PC-9 (cell line): ENCODE measurements around the gene CTU2. TPM values are rescaled to one million over a fixed set of nuclear protein-coding genes. Genes with fewer than 3 reads are reported as not detected.

Source experiments
- BruUV-seq: library from RNA; stranded (reverse); fragments of 400-500 nt; replicated peaks from 2 replicates; lab custom pipeline; 2021; lab: Mats Ljungman, UMichigan
- CTCF ChIA-PET: fragments of 300-600 bp; sonication (Branson Sonifier 250); formaldehyde crosslinking; loops from one replicate; lab custom pipeline; 2022; ENCODE audit warnings: antibody characterized with exemption; lab: Charles Lee
- POLR2A ChIA-PET: fragments of 300-600 bp; sonication (Branson Sonifier 250); formaldehyde crosslinking; loops from one replicate; lab custom pipeline; 2022; ENCODE audit warnings: antibody characterized with exemption; ENCODE audit not compliant: unreplicated experiment; lab: Charles Lee
- DNase-seq, 2 experiments: peaks; one replicate each; pipeline versions ENCODE4 v3.0.0 to v3.0.0-alpha.2; 2015 to 2022; ENCODE audit warnings: mixed read lengths in 1 of 2
- H2AFZ ChIP-seq: fragments of 200-600 bp; sonication (generic); 2 replicates; pipeline ENCODE4 v1.8.1; 2017; ENCODE audit warnings: antibody characterized with exemption
- H3F3A ChIP-seq: fragments of 200-600 bp; sonication (generic); 2 replicates; pipeline ENCODE4 v1.8.1; 2017; ENCODE audit warnings: antibody characterized with exemption, mild to moderate bottlenecking, low read depth; ENCODE audit not compliant: insufficient read depth
- H3K27ac ChIP-seq: fragments of 200-600 bp; sonication (generic); 2 replicates; pipeline ENCODE4 v1.6.1; 2016; ENCODE audit warnings: mixed run types
- H3K27me3 ChIP-seq: fragments of 200-600 bp; sonication (generic); 2 replicates; pipeline ENCODE4 v1.6.1; 2016; ENCODE audit warnings: low read depth, mixed run types; ENCODE audit not compliant: insufficient read depth
- H3K36me3 ChIP-seq: fragments of 200-600 bp; sonication (generic); 2 replicates; pipeline ENCODE4 v1.6.1; 2016; ENCODE audit warnings: low read depth, mixed run types
- H3K4me1 ChIP-seq: fragments of 200-600 bp; sonication (generic); replicated peaks from 2 replicates; pipeline ENCODE4 v1.6.1; 2016; ENCODE audit warnings: mixed run types; ENCODE audit not compliant: insufficient read depth
- H3K4me2 ChIP-seq: fragments of 200-600 bp; sonication (generic); 2 replicates; pipeline ENCODE4 v1.6.1; 2017; ENCODE audit warnings: mixed run types
- H3K4me3 ChIP-seq: fragments of 200-600 bp; sonication (generic); 2 replicates; pipeline ENCODE4 v1.6.1; 2016; ENCODE audit warnings: mixed run types
- H3K79me2 ChIP-seq: fragments of 200-600 bp; sonication (generic); 2 replicates; pipeline ENCODE4 v1.6.1; 2017; ENCODE audit warnings: low read depth, mixed run types
- H3K9me2 ChIP-seq: fragments of 200-600 bp; sonication (generic); 2 replicates; pipeline ENCODE4 v1.8.1; 2017; ENCODE audit warnings: mild to moderate bottlenecking; ENCODE audit not compliant: insufficient read depth
- H3K9me3 ChIP-seq: fragments of 200-600 bp; sonication (generic); 2 replicates; pipeline ENCODE4 v1.8.1; 2016; ENCODE audit warnings: low read depth; ENCODE audit not compliant: insufficient read depth
- H4K20me1 ChIP-seq: fragments of 200-600 bp; sonication (generic); 2 replicates; pipeline ENCODE4 v1.8.1; 2017; ENCODE audit not compliant: insufficient read depth
- EZH2 ChIP-seq: fragments of 200-600 bp; sonication (generic); IDR thresholded peaks from 2 replicates; pipeline ENCODE4 v1.8.0; 2017; ENCODE audit warnings: antibody characterized with exemption, low read depth
- intact Hi-C: fragments of 100-400 bp; cut with micrococcal nuclease; formaldehyde crosslinking; loops from one replicate; pipeline ENCODE4 v1.10.0; 2022; ENCODE audit not compliant: unreplicated experiment
- total RNA-seq: library from RNA; stranded (reverse); gene quantifications from 2 replicates; pipeline ENCODE4 v1.2.3, GENCODE V29; 2021
- TF ChIP-seq, protein P1 (sequence below): fragments of 200-600 bp; sonication (generic); conservative IDR thresholded peaks from 2 replicates; pipeline ENCODE4 v1.6.1; 2017; ENCODE audit warnings: mixed run types, antibody characterized with exemption, mild to moderate bottlenecking, moderate library complexity

The CTU2 gene
- total RNA-seq, 1 experiment from 2014 or later, result 20.0 TPM

GRCh38 chr16:88748364-88748763, 42.1 kb downstream of the CTU2 start:
- TF ChIP-seq EZH2, result no peak
- TF ChIP-seq, protein P1, sequence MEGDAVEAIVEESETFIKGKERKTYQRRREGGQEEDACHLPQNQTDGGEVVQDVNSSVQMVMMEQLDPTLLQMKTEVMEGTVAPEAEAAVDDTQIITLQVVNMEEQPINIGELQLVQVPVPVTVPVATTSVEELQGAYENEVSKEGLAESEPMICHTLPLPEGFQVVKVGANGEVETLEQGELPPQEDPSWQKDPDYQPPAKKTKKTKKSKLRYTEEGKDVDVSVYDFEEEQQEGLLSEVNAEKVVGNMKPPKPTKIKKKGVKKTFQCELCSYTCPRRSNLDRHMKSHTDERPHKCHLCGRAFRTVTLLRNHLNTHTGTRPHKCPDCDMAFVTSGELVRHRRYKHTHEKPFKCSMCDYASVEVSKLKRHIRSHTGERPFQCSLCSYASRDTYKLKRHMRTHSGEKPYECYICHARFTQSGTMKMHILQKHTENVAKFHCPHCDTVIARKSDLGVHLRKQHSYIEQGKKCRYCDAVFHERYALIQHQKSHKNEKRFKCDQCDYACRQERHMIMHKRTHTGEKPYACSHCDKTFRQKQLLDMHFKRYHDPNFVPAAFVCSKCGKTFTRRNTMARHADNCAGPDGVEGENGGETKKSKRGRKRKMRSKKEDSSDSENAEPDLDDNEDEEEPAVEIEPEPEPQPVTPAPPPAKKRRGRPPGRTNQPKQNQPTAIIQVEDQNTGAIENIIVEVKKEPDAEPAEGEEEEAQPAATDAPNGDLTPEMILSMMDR, result no peak
- no peak overlapping the region for H2AFZ ChIP-seq
- BruUV-seq, result no TSS peak
- H3K27me3 ChIP-seq, result no peaks in the 10 kb centered on the region
- ChIA-PET POLR2A (no interaction called here), CTCF (no interaction called here)
- H4K20me1 ChIP-seq, result peaks cover 24% of the 10 kb centered on the region
- no peak overlapping the region for H3K27ac ChIP-seq
- H3K79me2 ChIP-seq, result peaks cover 30% of the 10 kb centered on the region
- no peak overlapping the region for H3K4me3 ChIP-seq
- peaks cover 8% of the 10 kb centered on the region; the same call in 1 of the 2 replicates for H3K36me3 ChIP-seq
- no peaks in the 10 kb centered on the region for H3K9me2 ChIP-seq
- peaks cover 2% of the 10 kb centered on the region; the same call in 1 of the 2 replicates for H3K4me1 ChIP-seq
- intact Hi-C loops, result no loop called here
- peaks cover 7% of the 10 kb centered on the region; the same call in 1 of the 2 replicates for H3F3A ChIP-seq
- no peak overlapping the region for H3K4me2 ChIP-seq
- DNase-seq, result no peak
- no peaks in the 10 kb centered on the region for H3K9me3 ChIP-seq

DNA sequence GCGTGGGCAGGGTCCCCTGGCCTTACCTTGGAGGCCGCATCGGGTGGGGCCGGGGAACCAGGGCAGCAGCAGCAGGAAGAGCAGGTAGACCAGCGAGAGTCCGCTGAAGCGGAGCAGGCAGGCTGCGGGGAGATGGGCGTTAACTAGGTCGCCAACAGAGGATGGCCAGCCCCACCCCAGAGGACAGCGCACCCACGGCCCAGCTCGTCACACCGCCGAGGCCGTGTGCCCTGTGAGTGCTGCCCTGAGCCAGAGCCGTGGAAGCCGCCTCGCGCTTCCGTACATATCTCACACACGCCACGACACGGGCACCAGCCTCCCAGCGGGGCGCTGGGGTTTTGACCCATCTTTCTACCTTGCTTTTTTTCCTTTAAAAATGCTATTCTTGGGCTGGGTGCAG, 43.1 kb downstream of the CTU2 start:
- ChIA-PET POLR2A (no interaction called here), CTCF (no interaction called here)
- H3K36me3 ChIP-seq, result peaks cover 8% of the 10 kb centered on the region; the same call in 1 of the 2 replicates

DNA sequence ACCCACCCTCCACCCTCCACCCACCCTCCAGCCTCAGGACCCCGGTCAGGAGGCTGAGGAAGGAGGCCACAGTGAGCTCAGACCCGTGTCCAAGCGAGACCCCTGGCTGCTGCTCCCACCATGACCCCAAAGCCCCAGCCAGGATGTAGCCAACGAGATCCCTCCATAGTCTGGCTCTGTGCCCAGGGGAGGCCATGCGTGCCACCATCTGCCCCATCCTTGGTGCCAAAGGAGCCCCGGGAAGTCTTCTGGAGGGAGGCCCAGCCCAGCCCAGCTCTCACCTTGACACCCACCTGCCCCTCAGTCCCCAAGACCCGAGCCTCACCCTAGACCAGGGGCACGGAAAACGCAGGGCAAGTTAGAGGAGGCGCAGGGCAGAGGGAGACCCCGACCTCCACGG, 44.6 kb downstream of the CTU2 start:
- peaks cover 8% of the 10 kb centered on the region; the same call in 1 of the 2 replicates for H3K36me3 ChIP-seq
- no peak overlapping the region for H3K4me2 ChIP-seq
- no peaks in the 10 kb centered on the region for H3K9me3 ChIP-seq
- intact Hi-C loops, result no loop called here
- H3K4me3 ChIP-seq, result no peak overlapping the region
- no peaks in the 10 kb centered on the region for H3K27me3 ChIP-seq
- peaks cover 22% of the 10 kb centered on the region for H3F3A ChIP-seq
- H3K79me2 ChIP-seq, result peaks cover 42% of the 10 kb centered on the region
- BruUV-seq, result no TSS peak
- H4K20me1 ChIP-seq, result peaks cover 27% of the 10 kb centered on the region
- no peak for DNase-seq
- H3K27ac ChIP-seq, result no peak overlapping the region
- H2AFZ ChIP-seq, result no peak overlapping the region
- H3K9me2 ChIP-seq, result no peaks in the 10 kb centered on the region
- POLR2A ChIA-PET, result no interaction called here
- no peak for TF ChIP-seq EZH2
- TF ChIP-seq, protein P1, result no peak
- H3K4me1 ChIP-seq, result peaks cover 22% of the 10 kb centered on the region
- CTCF ChIA-PET, result no interaction called here

More for the DNA sequence above, 43.1 kb downstream of the CTU2 start:
- DNase-seq, result no peak
- Histone ChIP-seq H3K27me3 (no peaks in the 10 kb centered on the region), H3K4me3 (no peak overlapping the region), H2AFZ (no peak overlapping the region), H3K9me3 (no peaks in the 10 kb centered on the region), H3K79me2 (peaks cover 36% of the 10 kb centered on the region), H4K20me1 (peaks cover 23% of the 10 kb centered on the region), H3K4me1 (peaks cover 7% of the 10 kb centered on the region), H3K9me2 (no peaks in the 10 kb centered on the region), H3F3A (peaks cover 7% of the 10 kb centered on the region; the same call in 1 of the 2 replicates), H3K27ac (no peak overlapping the region), H3K4me2 (no peak overlapping the region)
- no TSS peak for BruUV-seq
- intact Hi-C loops, result no loop called here
- TF ChIP-seq, protein P1, result no peak
- TF ChIP-seq EZH2, result no peak
